ENCODE results near the gene SLC24A3. TPM values are rescaled to one million over a fixed set of nuclear protein-coding genes. Genes with fewer than 3 reads are reported as not detected.
"Not testable (repeated sequence)": the region's sequence is repeated elsewhere in the genome, so short reads cannot be mapped to it uniquely, and the experiment has no call there.

Gene SLC24A3
- total RNA-seq, 2 donors from 2014 or later, result 20.4 to 25.3 TPM

DNA sequence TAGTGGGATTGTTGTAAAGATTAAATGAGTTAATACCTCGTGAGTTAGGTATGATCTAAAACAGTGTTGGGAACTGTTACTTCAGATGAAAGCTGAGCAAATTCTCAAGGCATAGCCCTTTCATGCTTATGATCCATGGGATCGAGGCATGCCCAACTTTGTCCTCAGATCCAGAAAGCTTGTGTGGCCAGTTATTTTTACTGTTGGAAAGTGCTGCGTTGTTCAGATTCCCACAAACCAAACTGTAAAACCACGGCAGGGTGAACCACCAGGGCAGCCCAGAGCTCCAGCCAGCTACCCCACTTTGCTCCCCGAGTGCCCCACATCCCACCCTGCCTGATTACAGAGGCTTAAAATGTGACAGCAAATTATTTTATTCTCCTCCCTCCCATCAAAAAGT, 406.3 kb downstream of the SLC24A3 start:
- DNase-seq (ENCODE audit: low spot score), result no peak
- intact Hi-C loops (cut with DNase I), result no loop called here

DNA sequence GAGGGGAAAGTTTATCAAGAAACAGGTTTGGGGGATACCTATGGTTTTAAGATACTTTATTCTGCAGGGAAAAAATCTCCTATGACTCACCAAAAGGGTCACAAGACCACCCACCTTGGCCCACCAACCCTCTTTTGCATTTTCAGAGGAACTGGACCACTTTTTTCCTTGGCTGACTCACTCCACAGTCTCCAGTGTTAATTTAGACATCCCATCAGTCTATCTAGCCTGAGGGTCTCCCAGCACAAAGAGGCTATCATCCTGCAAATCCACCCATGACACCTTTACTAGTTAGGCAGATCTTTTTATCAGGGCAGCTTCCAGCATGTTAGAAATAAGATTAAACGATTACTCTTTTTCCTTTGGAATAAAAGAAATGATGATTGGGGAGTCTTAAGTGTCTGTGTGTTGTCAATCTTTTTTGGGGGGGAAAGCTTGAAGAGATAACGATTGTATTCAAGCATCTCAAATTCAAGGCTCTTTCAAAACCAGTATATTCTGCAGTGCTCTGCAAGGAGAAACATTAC, 407.5 kb downstream of the SLC24A3 start:
- intact Hi-C loops (cut with DNase I), result no loop called here

DNA sequence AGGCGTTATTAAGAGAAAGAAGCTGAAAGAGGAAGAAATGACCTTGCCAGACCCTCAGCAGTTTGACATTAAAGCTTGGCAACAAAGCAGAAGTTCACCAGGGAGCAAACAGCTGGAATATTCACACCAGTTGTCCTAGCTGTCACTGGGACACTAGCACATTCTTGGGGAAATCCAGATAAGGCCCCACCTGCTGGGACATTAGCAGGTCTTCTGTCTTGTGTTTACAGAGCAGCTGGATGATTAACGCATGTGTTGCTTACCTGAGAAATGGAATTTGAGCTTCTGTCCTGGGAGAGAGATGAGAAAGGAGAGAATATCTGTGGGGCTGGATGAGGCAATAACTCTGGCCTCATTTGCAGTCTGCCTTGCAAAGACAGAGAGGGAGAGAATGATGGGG, 408.0 kb downstream of the SLC24A3 start:
- intact Hi-C loops (cut with DNase I), result no loop called here
- DNase-seq (ENCODE audit: low spot score), result no peak

More for the DNA sequence above, 407.5 kb downstream of the SLC24A3 start:
- no peak for DNase-seq (ENCODE audit: low spot score)

GRCh38 chr20:19621072-19621471, 408.6 kb downstream of the SLC24A3 start:
- intact Hi-C loops (cut with DNase I), result no loop called here
- no peak for DNase-seq (ENCODE audit: low spot score)

GRCh38 chr20:19624221-19624965, 412.0 kb downstream of the SLC24A3 start:
- intact Hi-C loops (cut with DNase I), result no loop called here
- no peak for DNase-seq (ENCODE audit: low spot score)

DNA sequence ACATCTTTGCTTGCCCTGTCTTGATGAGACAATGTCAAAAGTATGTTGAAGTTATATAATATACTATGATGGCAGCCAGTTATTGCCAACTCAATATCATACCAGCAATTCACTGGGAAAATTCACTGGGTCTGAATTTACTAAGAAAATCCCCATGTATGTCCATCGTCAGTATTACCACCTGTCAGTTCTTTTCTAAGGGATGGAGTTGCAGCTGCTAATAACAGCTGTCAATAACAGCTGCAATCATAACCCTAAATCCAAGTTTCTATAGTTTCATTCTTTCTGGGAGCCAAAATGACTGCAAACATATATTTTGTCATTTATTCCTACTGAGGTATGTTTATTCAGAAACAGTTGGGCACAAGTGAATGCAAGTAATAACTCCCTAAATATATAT, 413.0 kb downstream of the SLC24A3 start:
- no peak for DNase-seq (ENCODE audit: low spot score)
- intact Hi-C loops (cut with DNase I), result no loop called here

DNA sequence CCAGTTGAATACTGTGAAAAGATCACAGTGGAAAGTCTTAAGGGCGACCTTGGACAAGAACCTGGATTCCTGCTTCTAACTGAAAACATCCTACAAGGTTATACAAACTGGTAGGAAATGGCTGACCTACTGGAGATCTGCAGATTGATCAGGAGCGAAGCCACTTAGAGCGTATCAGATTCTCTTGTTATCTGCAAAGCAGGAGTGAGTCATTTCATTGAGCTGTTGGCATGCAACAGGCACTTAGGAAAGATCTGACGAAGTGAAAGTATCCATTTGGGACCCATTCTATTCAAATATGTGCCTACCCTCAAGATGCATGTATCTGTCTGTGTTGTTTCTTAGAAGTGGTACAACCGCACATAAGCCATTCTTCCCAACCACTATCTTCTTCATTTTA, 414.5 kb downstream of the SLC24A3 start:
- DNase-seq (ENCODE audit: low spot score), result no peak
- intact Hi-C loops (cut with DNase I), result no loop called here

- intact Hi-C loops (cut with DNase I), result no loop called here
- no peak for DNase-seq (ENCODE audit: low spot score)
These were observed 416.2 kb downstream of the SLC24A3 start for GRCh38 chr20:19628570-19629134.

DNA sequence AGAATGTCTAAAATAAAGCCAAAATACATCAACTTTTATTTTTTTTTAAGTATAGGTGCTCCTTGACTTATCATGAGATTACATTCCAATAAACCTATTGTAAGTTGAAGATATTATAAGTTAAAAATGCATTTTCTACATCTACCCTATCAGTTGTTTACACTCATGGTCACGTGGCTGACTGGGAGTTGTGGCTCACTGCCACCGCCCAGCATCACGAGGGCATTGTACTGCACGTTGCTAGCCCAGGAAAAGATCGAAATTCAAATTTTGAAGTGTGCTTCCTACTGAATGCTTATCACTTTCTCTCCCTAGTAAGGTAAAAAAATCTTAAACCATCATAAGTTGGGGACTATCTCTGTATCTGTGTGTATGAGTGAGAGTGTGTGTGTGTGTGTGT, 419.0 kb downstream of the SLC24A3 start:
- intact Hi-C loops (cut with DNase I), result no loop called here

GRCh38 chr20:19633985-19634384, 421.5 kb downstream of the SLC24A3 start:
- intact Hi-C loops (cut with DNase I), result no loop called here
- no peak for DNase-seq (ENCODE audit: low spot score)

More for the DNA sequence above, 419.0 kb downstream of the SLC24A3 start:
- no peak for DNase-seq (ENCODE audit: low spot score)

- not testable (repeated sequence) for DNase-seq (ENCODE audit: low spot score)
These were observed 427.1 kb downstream of the SLC24A3 start for GRCh38 chr20:19639471-19640045.

GRCh38 chr20:19642860-19643259, 430.4 kb downstream of the SLC24A3 start:
- intact Hi-C loops (cut with DNase I), result no loop called here
- DNase-seq (ENCODE audit: low spot score), result no peak

More at GRCh38 chr20:19639471-19640045, 427.1 kb downstream of the SLC24A3 start:
- intact Hi-C loops (cut with DNase I), result not testable (repeated sequence)

- DNase-seq (ENCODE audit: low spot score), result no peak
- intact Hi-C loops (cut with DNase I), result no loop called here
These were observed 431.6 kb downstream of the SLC24A3 start for GRCh38 chr20:19644085-19644484.

DNA sequence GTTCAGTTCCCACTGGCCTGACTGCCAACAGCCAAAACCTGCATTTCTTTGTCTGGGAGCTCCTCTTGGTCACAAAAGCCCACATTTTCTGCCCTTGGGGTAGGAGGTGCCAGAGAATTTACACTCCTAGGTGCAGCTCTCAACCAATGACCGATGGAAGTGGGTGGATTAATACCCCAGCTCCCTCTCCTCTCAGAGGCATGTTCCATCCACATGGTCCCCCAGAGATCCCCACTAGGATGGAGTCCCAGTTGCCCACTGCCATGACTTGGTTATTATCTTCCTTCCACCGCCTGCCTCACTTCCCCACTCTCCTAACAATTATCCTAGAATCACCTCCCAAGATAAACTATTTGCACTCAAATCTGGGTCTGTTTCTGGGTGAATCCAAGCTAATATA, 434.5 kb downstream of the SLC24A3 start:
- intact Hi-C loops (cut with DNase I), result no loop called here
- DNase-seq (ENCODE audit: low spot score), result no peak

DNA sequence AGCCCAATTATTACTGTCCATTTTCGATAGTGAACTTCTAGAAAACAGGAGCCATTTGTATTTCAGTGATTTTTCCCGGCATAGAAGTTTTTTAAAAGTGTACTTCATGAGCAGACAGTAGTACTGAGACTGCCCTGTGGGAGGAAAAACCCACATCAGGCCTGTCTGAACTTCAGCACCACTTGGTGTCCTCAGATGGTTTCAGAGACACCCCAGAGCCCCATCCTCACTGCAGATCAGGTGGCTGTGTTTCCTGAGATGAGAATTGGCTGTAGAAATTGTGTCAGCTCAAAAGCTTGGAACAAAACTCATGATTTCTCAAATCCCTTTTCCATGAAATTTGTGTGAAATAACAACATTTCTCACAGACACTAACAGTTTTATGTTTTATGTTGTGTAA, 435.6 kb downstream of the SLC24A3 start:
- intact Hi-C loops (cut with DNase I), result no loop called here
- no peak for DNase-seq (ENCODE audit: low spot score)

- no peak for DNase-seq (ENCODE audit: low spot score)
- intact Hi-C loops (cut with DNase I), result no loop called here
These were observed 436.6 kb downstream of the SLC24A3 start for GRCh38 chr20:19649041-19649440.

GRCh38 chr20:19652591-19653026, 440.2 kb downstream of the SLC24A3 start:
- intact Hi-C loops (cut with DNase I), result loop anchor here in 1 of 2 donors (10.0 kb wide), 1 partner anchor 1028 kb away; no protein-coding TSS in a partner anchor
- no peak for DNase-seq (ENCODE audit: low spot score)

GRCh38 chr20:19653327-19653726, 440.9 kb downstream of the SLC24A3 start:
- no peak for DNase-seq (ENCODE audit: low spot score)
- intact Hi-C loops (cut with DNase I), result loop anchor here in 1 of 2 donors (10.0 kb wide), 1 partner anchor 1029 kb away; no protein-coding TSS in a partner anchor

GRCh38 chr20:19654921-19655320, 442.5 kb downstream of the SLC24A3 start:
- intact Hi-C loops (cut with DNase I), result loop anchor here in 1 of 2 donors (10.0 kb wide), 1 partner anchor 1030 kb away; no protein-coding TSS in a partner anchor
- DNase-seq (ENCODE audit: low spot score), result no peak

- no peak for DNase-seq (ENCODE audit: low spot score)
- intact Hi-C loops (cut with DNase I), result loop anchor here in 1 of 2 donors (10.0 kb wide), 1 partner anchor 1033 kb away; no protein-coding TSS in a partner anchor
These were observed 445.7 kb downstream of the SLC24A3 start for GRCh38 chr20:19658137-19658536.

Data from posterior vena cava (tissue), 2 donors.